Astrocyte (in vitro differentiated cells and primary cell): ENCODE measurements around the gene GPD1. TPM values are rescaled to one million over a fixed set of nuclear protein-coding genes. Genes with fewer than 3 reads are reported as not detected.

Source experiments
- DNase-seq: peaks from one replicate; pipeline ENCODE4 v3.0.0-alpha.2; 2010; ENCODE audit warnings: low read depth
- FAIRE-seq: peaks from 2 replicates; lab custom pipeline; 2011; peaks lifted over from hg19 to GRCh38; lab: Jason Lieb, UNC
- H2AFZ ChIP-seq: 2 replicates; pipeline ENCODE4 v1.6.0; 2012; ENCODE audit warnings: low read depth, low read length, inconsistent platforms
- H3K27ac ChIP-seq: 2 replicates; pipeline ENCODE4 v1.5.1; 2011; ENCODE audit warnings: low read depth, low read length, inconsistent platforms
- H3K27me3 ChIP-seq: 2 replicates; pipeline ENCODE4 v1.6.0; 2011; ENCODE audit warnings: low read length, inconsistent platforms; ENCODE audit not compliant: insufficient read depth
- H3K36me3 ChIP-seq: 2 replicates; pipeline ENCODE4 v1.5.1; 2011; ENCODE audit warnings: low read length, inconsistent platforms; ENCODE audit not compliant: insufficient read depth
- H3K4me1 ChIP-seq: 2 replicates; pipeline ENCODE4 v1.5.1; 2011; ENCODE audit warnings: low read length, inconsistent platforms; ENCODE audit not compliant: insufficient read depth
- H3K4me2 ChIP-seq: 2 replicates; pipeline ENCODE4 v1.6.0; 2012; ENCODE audit warnings: low read length, inconsistent platforms
- H3K4me3 ChIP-seq: 2 replicates; pipeline ENCODE4 v1.5.1; 2011; ENCODE audit warnings: low read depth, mild to moderate bottlenecking, low read length, inconsistent platforms; ENCODE audit not compliant: insufficient read depth
- H3K79me2 ChIP-seq: 2 replicates; pipeline ENCODE4 v1.6.0; 2012; ENCODE audit warnings: mild to moderate bottlenecking, low read length, inconsistent platforms; ENCODE audit not compliant: insufficient read depth
- H3K9ac ChIP-seq: 2 replicates; pipeline ENCODE4 v1.6.0; 2012; ENCODE audit warnings: mild to moderate bottlenecking, low read length, inconsistent platforms
- H3K9me3 ChIP-seq: 2 replicates; pipeline ENCODE4 v1.5.1; 2012; ENCODE audit warnings: low read depth, mild to moderate bottlenecking, low read length, inconsistent platforms; ENCODE audit not compliant: insufficient read depth
- H4K20me1 ChIP-seq: 2 replicates; pipeline ENCODE4 v1.6.0; 2012; ENCODE audit warnings: low read length, inconsistent platforms; ENCODE audit not compliant: insufficient read depth
- H3K27ac Mint-ChIP-seq: one replicate; pipeline ENCODE4 v1.8.0; 2021; ENCODE audit warnings: mild to moderate bottlenecking, mixed read lengths; ENCODE audit not compliant: unreplicated experiment
- H3K27me3 Mint-ChIP-seq: one replicate; pipeline ENCODE4 v1.8.0; 2021; ENCODE audit warnings: low read depth, mixed read lengths; ENCODE audit not compliant: unreplicated experiment
- H3K36me3 Mint-ChIP-seq: one replicate; pipeline ENCODE4 v1.8.0; 2021; ENCODE audit warnings: low read depth, mixed read lengths; ENCODE audit not compliant: unreplicated experiment
- H3K4me1 Mint-ChIP-seq: one replicate; pipeline ENCODE4 v1.8.0; 2021; ENCODE audit warnings: low read depth, mixed read lengths; ENCODE audit not compliant: unreplicated experiment
- H3K4me3 Mint-ChIP-seq: one replicate; pipeline ENCODE4 v1.8.0; 2021; ENCODE audit warnings: mild to moderate bottlenecking, moderate library complexity, mixed read lengths; ENCODE audit not compliant: unreplicated experiment
- H3K9me3 Mint-ChIP-seq: one replicate; pipeline ENCODE4 v1.8.0; 2021; ENCODE audit warnings: mild to moderate bottlenecking, mixed read lengths; ENCODE audit not compliant: unreplicated experiment
- EZH2 ChIP-seq: IDR thresholded peaks from 2 replicates; pipeline ENCODE4 v1.6.1; 2012; ENCODE audit warnings: mild to moderate bottlenecking, low read length, inconsistent platforms; ENCODE audit not compliant: insufficient read depth
- total RNA-seq: library from RNA; stranded (reverse); gene quantifications from 2 replicates; pipeline ENCODE4 v1.2.1, GENCODE V29; 2021
- TF ChIP-seq, protein P1 (sequence below): IDR thresholded peaks from 2 replicates; pipeline ENCODE4 v1.5.1; 2011; ENCODE audit warnings: low read depth, mild to moderate bottlenecking, inconsistent platforms, low read length, moderate library complexity; ENCODE audit not compliant: insufficient read depth

Gene GPD1
- total RNA-seq, 1 donor from 2014 or later = 0.59 TPM

DNA sequence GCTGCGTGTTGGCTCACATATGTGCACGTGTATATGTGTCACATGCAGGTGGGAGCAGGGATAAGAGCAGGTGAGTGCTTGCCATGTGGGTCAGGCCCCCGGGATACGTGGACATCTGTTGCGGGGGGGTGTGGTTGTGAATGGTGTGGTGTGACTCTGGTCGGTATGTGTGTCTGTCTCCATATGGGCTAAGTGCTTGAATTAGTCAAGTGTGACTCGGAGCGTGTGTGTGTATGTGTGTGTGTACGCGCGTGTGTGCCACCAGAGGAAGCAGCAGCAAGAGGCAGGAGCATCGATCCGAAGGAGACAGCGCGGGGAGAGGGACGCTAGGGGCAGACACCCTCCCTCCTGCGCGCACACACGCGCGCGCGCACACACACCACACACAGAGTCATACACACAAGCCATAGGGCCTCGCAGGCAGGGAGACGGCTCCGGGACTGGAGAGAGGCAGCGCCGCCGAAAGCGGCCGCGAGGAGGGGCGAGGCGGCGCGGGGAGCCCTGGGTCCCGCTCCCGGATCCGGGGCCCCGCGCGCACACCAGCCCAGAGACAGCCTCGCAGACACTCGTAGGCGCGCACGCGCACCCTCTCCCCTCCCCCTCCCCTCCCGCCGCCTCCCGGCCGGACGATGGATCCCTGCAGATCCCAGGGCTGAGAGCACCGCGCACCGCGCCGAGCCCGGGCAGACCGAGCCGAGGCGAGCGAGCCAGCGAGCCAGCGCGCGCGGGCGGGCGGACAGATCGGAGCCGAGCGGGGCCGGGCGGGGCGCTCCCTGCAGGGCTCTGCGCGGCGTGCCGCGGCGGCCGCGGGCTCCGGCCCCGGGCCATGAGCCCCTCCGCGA lies 46.6 kb upstream of the GPD1 start, which contains the start of gene ASIC1:
TSS of gene ASIC1 (plus strand) at position 597 of the 842 bp plus-strand sequence. CDS start 1,171 bp downstream, outside the sequence.
- peaks cover 19% of the 10 kb centered on the region for H3K4me1 Mint-ChIP-seq
- peaks cover 18% of the 10 kb centered on the region for H3K36me3 Mint-ChIP-seq
- peak within 1 kb of the TSS; percentile 84 for H2AFZ ChIP-seq
- H3K9me3 ChIP-seq = no peaks in the 10 kb centered on the region
- peak within 1 kb of the TSS; percentile 70 for H3K27ac Mint-ChIP-seq
- H3K27me3 Mint-ChIP-seq = peaks cover 60% of the 10 kb centered on the region
- H3K4me1 ChIP-seq = peaks cover 15% of the 10 kb centered on the region
- H3K4me2 ChIP-seq = peak within 1 kb of the TSS; percentile 97
- H3K79me2 ChIP-seq = no peaks in the 10 kb centered on the region
- peak within 1 kb of the TSS; percentile 70 for H3K4me3 ChIP-seq
- H3K36me3 ChIP-seq = no peaks in the 10 kb centered on the region
- peaks cover 10% of the 10 kb centered on the region for H3K27me3 ChIP-seq
- TF ChIP-seq EZH2 = no peak
- TF ChIP-seq, protein P1, sequence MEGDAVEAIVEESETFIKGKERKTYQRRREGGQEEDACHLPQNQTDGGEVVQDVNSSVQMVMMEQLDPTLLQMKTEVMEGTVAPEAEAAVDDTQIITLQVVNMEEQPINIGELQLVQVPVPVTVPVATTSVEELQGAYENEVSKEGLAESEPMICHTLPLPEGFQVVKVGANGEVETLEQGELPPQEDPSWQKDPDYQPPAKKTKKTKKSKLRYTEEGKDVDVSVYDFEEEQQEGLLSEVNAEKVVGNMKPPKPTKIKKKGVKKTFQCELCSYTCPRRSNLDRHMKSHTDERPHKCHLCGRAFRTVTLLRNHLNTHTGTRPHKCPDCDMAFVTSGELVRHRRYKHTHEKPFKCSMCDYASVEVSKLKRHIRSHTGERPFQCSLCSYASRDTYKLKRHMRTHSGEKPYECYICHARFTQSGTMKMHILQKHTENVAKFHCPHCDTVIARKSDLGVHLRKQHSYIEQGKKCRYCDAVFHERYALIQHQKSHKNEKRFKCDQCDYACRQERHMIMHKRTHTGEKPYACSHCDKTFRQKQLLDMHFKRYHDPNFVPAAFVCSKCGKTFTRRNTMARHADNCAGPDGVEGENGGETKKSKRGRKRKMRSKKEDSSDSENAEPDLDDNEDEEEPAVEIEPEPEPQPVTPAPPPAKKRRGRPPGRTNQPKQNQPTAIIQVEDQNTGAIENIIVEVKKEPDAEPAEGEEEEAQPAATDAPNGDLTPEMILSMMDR = no peak
- FAIRE-seq = no peak
- peaks cover 5% of the 10 kb centered on the region for H4K20me1 ChIP-seq
- H3K9me3 Mint-ChIP-seq = peaks cover 3% of the 10 kb centered on the region
- DNase-seq = peak; percentile 47
- peak within 1 kb of the TSS; percentile 92 for H3K4me3 Mint-ChIP-seq
- H3K27ac ChIP-seq = no peak within 1 kb of the TSS
- peak within 1 kb of the TSS; percentile 45 for H3K9ac ChIP-seq

DNA sequence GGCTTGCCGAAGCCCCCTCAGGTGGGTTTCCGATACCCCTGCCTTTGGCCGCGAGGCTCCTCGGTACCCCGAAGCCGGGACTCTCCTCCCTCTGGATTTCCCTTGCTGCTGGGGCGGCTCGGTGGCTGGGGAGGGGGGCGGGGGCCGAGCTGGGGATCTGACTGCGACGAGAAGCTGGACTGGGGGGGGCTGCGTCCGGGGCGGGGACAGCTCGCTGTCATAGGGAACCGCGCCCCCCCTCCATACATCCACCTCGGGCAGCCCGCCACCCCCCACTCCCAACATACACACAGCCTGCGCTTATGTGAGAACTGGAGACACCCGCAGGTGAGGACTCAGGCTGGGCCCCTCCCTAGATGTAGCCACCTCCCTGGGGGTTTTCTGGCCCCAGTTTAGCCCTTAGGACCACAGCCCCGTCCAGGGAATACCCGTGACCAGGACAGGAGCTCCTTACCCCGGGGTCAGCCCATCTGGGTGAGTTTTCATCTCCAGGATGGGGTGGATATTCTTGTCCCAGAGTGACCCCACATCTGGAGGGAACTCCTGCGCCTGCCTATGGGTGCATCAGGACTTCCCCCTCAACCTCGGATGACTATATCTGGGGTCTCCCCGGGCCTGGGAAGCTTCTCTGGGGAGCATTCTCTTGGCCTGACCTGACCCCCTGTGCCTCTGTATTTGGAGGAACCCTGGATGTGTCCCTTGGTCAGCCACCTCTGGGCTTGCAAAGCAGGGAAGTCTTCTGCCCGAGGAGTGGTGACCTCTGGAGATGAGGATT lies 45.7 kb upstream of the GPD1 start:
- peak overlapping the region; percentile 84 for H2AFZ ChIP-seq
- DNase-seq (no peak), FAIRE-seq (no peak)
- H3K4me1 ChIP-seq = peaks cover 20% of the 10 kb centered on the region
- Mint-ChIP-seq H3K27ac (no peak overlapping the region), H3K4me1 (peaks cover 21% of the 10 kb centered on the region), H3K4me3 (peak overlapping the region; percentile 74), H3K36me3 (peaks cover 21% of the 10 kb centered on the region), H3K27me3 (peaks cover 54% of the 10 kb centered on the region), H3K9me3 (peaks cover 3% of the 10 kb centered on the region)
- H3K9me3 ChIP-seq = no peaks in the 10 kb centered on the region
- H3K4me3 ChIP-seq = peak overlapping the region; percentile 70
- peak overlapping the region; percentile 45 for H3K9ac ChIP-seq
- H3K79me2 ChIP-seq = no peaks in the 10 kb centered on the region
- no peak overlapping the region for H3K27ac ChIP-seq
- peaks cover 6% of the 10 kb centered on the region for H3K27me3 ChIP-seq
- H4K20me1 ChIP-seq = peaks cover 5% of the 10 kb centered on the region
- no peaks in the 10 kb centered on the region for H3K36me3 ChIP-seq
- peak overlapping the region; percentile 97 for H3K4me2 ChIP-seq
- TF ChIP-seq EZH2 = no peak
- TF ChIP-seq, protein P1 = no peak
